Measurements from ENCODE around the gene ADO. TPM values are rescaled to one million over a fixed set of nuclear protein-coding genes. Genes with fewer than 3 reads are reported as not detected.

Gene ADO
- total RNA-seq, 4 donors from 2014 or later = 9.6 to 25.4 (median 15.0) TPM

DNA sequence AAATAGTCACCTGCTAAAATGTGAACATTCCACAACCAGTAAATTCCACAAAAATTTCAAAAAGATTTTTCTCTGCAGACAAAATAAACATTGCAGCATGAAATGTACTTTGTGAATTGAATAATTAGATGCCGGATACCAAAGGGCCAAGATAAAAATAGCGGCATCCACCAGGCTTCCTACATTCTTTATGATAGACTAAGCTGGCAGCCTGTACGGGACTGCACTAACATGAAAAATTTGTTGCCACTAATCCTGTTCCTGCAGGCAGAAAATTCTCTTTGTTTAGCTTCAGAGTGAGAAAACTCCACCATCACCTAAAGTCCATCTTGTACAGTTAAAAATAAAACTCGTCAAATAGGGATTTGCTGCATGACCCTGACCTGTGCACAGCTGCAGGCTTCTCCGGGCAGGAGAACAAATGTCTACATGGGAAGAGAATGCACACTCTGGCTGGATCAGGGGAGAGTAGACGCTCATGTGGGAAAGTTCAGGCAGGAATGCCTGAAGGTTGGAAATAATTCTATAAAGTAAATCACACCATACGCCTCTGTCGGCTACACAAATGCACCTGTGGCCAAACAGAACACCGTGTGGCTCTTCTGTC lies 15.6 kb upstream of the ADO start:
- Histone ChIP-seq H3K27ac (no peak overlapping the region), H3K36me3 (no peaks in the 10 kb centered on the region), H3K27me3 (no peaks in the 10 kb centered on the region), H3K9me3 (no peaks in the 10 kb centered on the region), H3K4me1 (no peaks in the 10 kb centered on the region), H3K4me3 (no peak overlapping the region)
- intact Hi-C loops (cut with DNase I; ENCODE audit: low total_unique reads) = no loop called here
- TF ChIP-seq EP300 (IDR thresholded peaks at IDR 0.05; ENCODE audit: low read depth) (no peak), CTCF (IDR thresholded peaks at IDR 0.05) (no peak), POLR2A (IDR thresholded peaks at IDR 0.05) (no peak), POLR2AphosphoS5 (IDR thresholded peaks at IDR 0.05) (no peak)
- 71 to 75% methylated on average over 8 to 9 of the region's 9 CpGs for WGBS, 2 donors (ENCODE audit: low coverage in 1 of 2)
- in situ Hi-C loops (cut with MboI; ENCODE audit: low pct_ligation_motif_present in 1 of 4, low pct_unique_long_range_greater_than_20kb in 1 of 4, low sequenced_read_pairs in 3 of 4) = no loop called here
- no peak for DNase-seq

DNA sequence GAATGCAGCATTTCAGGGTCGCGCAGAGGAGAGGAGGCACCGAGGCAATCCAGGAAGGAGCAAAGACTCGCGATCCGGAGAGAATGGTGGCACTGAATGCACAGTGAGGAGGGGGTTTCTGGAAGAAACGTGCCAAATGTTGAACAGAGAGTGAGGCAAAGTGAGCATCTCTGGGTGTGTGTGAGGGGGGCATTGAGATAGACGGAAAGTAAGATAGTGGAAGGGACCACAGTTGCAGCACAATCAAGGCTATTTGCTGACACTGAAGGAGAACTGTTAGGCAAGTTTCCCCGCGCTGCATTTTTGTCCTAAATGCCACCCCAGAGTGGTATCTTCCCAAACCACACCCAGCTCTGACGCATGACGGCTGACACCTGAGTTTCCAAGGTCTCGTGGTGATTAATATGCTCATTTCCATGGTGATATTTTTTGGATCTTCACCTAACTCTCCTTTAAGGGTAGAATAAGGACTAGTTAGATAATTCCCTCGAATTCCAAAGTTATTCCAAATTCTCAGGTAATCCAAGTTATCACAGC lies 14.4 kb upstream of the ADO start:
- Histone ChIP-seq H3K4me1 (no peaks in the 10 kb centered on the region), H3K36me3 (no peaks in the 10 kb centered on the region), H3K4me3 (no peak overlapping the region), H3K27ac (no peak overlapping the region), H3K9me3 (no peaks in the 10 kb centered on the region), H3K27me3 (no peaks in the 10 kb centered on the region)
- 79 to 83% methylated on average over 7 to 14 of the region's 14 CpGs for WGBS, 2 donors (ENCODE audit: low coverage in 1 of 2)
- DNase-seq = no peak
- intact Hi-C loops (cut with DNase I; ENCODE audit: low total_unique reads) = no loop called here
- no peak for TF ChIP-seq POLR2AphosphoS5 (IDR thresholded peaks at IDR 0.05)
- no peak for TF ChIP-seq POLR2A (IDR thresholded peaks at IDR 0.05)
- no peak for TF ChIP-seq EP300 (IDR thresholded peaks at IDR 0.05; ENCODE audit: low read depth)
- no peak for TF ChIP-seq CTCF (IDR thresholded peaks at IDR 0.05)
- in situ Hi-C loops (cut with MboI; ENCODE audit: low pct_ligation_motif_present in 1 of 4, low pct_unique_long_range_greater_than_20kb in 1 of 4, low sequenced_read_pairs in 3 of 4) = no loop called here

DNA sequence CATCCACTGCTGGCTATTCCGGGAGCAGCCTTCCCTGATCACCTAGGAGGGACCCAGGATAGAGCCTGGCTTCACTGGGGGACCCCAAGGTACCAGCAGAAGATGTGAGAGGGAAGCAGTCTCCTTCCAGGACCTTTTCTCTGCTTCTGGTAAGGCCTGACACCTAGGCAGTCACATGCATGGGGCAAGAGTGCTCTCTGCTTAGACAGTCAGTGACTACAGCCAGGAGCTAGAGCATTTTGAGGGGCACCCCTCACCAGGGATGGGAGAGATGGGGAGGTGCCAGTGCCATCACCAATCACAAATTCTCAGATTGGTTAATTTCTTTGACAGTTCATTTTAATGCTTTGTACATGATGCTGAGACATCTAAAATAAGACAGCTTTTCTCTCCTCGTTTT lies 13.9 kb upstream of the ADO start:
- Histone ChIP-seq H3K4me3 (no peak overlapping the region), H3K4me1 (no peaks in the 10 kb centered on the region), H3K9me3 (no peaks in the 10 kb centered on the region), H3K36me3 (no peaks in the 10 kb centered on the region), H3K27me3 (no peaks in the 10 kb centered on the region), H3K27ac (no peak overlapping the region)
- in situ Hi-C loops (cut with MboI; ENCODE audit: low pct_ligation_motif_present in 1 of 4, low pct_unique_long_range_greater_than_20kb in 1 of 4, low sequenced_read_pairs in 3 of 4) = no loop called here
- WGBS, 2 donors (ENCODE audit: low coverage in 1 of 2) = 64 to 78% methylated on average over 1 to 2 of the region's 2 CpGs
- intact Hi-C loops (cut with DNase I; ENCODE audit: low total_unique reads) = no loop called here
- DNase-seq = no peak
- no peak for TF ChIP-seq EP300 (IDR thresholded peaks at IDR 0.05; ENCODE audit: low read depth)
- TF ChIP-seq POLR2AphosphoS5 (IDR thresholded peaks at IDR 0.05) = no peak
- no peak for TF ChIP-seq CTCF (IDR thresholded peaks at IDR 0.05)
- TF ChIP-seq POLR2A (IDR thresholded peaks at IDR 0.05) = no peak

DNA sequence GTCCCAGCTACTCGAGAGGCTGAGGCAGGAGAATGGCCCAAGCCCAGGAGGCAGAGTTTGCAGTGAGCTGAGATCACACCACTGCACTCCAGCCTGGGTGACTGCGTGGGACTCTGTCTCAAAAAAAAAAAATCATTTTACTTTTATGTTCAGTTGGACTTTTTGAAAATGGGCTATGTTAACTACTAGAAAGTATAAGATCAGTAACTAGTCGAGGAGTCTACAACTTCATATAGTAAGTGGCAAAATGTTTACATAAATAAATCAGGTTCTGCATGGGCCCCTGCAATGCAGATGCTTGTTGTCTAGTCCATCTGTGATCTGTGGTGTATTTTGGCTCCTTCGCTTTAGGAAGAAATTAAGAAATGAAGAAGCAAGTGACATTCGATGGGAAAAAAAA lies 12.3 kb upstream of the ADO start:
- Histone ChIP-seq H3K4me3 (no peak overlapping the region), H3K27ac (no peak overlapping the region), H3K4me1 (no peaks in the 10 kb centered on the region), H3K36me3 (no peaks in the 10 kb centered on the region), H3K9me3 (no peaks in the 10 kb centered on the region), H3K27me3 (peaks cover 5% of the 10 kb centered on the region)
- WGBS, 2 donors (ENCODE audit: low coverage in 1 of 2) = 70 to 89% methylated on average over 3 to 5 of the region's 5 CpGs
- TF ChIP-seq POLR2AphosphoS5 (IDR thresholded peaks at IDR 0.05) = no peak
- no peak for TF ChIP-seq EP300 (IDR thresholded peaks at IDR 0.05; ENCODE audit: low read depth)
- no peak for TF ChIP-seq POLR2A (IDR thresholded peaks at IDR 0.05)
- DNase-seq = no peak
- intact Hi-C loops (cut with DNase I; ENCODE audit: low total_unique reads) = no loop called here
- in situ Hi-C loops (cut with MboI; ENCODE audit: low pct_ligation_motif_present in 1 of 4, low pct_unique_long_range_greater_than_20kb in 1 of 4, low sequenced_read_pairs in 3 of 4) = no loop called here

Data from transverse colon (tissue), 4 donors.